Measurements from ENCODE around the gene SLC35B1.

DNA sequence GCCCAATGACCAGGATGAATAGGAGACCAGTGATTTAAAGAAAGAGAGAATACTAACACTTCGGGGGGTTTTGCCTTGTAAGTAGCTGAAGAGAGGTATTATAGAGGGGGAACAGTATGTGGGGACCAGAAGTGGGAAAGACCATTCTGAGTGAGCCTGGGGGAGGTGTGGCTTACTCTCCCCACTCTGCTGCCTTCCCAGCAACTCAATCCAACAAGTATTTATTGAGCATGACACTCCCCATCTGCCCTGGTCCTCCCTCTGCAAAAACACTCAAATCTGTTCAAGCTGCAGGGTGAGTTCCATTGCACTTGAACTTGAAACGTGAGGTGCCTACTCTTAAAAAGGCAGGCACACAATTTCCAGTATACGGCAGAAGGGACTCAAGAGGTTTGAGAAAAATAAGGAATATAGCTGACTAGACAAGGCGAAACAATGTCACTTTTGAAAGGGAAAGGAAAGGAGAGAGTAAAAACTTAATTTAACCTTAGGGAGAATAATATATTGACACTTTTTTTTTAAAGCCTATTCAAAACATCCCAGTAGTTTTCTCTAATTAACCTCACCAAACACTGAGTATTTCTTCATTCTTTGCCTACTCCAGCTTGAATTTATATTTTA is 48.0 kb upstream of the SLC35B1 start:
- TF ChIP-seq, protein P1, sequence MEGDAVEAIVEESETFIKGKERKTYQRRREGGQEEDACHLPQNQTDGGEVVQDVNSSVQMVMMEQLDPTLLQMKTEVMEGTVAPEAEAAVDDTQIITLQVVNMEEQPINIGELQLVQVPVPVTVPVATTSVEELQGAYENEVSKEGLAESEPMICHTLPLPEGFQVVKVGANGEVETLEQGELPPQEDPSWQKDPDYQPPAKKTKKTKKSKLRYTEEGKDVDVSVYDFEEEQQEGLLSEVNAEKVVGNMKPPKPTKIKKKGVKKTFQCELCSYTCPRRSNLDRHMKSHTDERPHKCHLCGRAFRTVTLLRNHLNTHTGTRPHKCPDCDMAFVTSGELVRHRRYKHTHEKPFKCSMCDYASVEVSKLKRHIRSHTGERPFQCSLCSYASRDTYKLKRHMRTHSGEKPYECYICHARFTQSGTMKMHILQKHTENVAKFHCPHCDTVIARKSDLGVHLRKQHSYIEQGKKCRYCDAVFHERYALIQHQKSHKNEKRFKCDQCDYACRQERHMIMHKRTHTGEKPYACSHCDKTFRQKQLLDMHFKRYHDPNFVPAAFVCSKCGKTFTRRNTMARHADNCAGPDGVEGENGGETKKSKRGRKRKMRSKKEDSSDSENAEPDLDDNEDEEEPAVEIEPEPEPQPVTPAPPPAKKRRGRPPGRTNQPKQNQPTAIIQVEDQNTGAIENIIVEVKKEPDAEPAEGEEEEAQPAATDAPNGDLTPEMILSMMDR (IDR thresholded peaks at IDR 0.05): no peak
- TF ChIP-seq POLR2A (IDR thresholded peaks at IDR 0.05): no peak

Measured in right lobe of liver (tissue), 4 donors.